GM19351 (cell line): ENCODE measurements around the gene STK32B.

ENCODE experiments used
- ATAC-seq: cut with Tn5 transposase; IDR thresholded peaks from one replicate; pipeline ENCODE4 v1.9.1; 2021; ENCODE audit warnings: mild to moderate bottlenecking, moderate library complexity; ENCODE audit not compliant: unreplicated experiment

STK32B gene

DNA sequence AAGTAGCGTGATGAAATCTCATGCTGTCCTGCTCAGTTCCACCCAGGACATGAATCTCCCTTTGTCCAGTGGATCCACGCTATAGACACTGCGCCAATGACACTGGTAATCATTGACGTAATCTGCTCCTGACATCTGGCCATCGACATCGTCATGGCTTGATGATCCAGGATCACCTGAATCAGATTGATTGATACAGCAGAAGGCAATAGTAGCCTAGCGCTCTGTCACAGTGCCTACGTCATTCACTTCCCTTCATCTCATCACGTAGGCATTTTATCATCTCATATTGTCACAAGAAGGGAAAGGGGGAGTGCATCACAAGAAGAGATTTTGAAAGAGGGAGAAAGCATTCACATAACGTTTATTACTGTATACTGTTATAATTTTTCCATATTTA lies 68.8 kb downstream of the STK32B start:
- no peak for ATAC-seq

DNA sequence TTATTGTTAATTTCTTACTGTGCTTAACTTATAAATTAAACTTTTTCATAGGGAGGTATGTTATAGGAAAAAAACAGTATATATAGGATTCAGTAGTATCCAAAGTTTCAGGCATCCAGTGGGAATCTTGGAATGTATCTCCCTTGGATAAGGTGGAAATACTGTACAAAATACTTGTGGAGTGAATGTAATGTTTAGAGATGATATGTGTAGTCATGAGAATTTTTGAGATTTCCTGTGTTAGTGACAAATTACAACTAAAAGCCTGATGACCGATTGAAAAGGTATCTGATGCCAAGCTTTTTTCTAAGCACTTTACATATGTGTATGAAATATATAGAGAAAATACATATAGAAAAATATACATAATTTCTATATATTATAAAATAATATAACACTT lies 69.2 kb downstream of the STK32B start:
- ATAC-seq: no peak

DNA sequence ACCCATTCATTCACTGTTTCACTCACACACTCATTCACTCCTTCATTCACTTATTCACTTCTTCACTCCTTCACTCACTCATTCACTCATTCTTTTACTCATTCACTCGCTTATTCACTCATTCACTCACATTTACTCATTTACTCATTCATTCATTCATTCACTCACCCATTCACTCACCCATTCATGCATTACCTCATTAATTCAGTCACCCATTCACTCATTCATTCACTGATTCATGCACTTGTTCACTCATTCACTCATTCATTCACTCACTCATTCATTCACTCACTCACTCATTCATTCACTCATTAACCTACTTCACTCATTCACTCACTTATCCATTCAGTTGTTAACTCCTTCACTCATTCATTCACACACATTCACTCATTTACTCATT lies 70.8 kb downstream of the STK32B start:
- no peak for ATAC-seq

DNA sequence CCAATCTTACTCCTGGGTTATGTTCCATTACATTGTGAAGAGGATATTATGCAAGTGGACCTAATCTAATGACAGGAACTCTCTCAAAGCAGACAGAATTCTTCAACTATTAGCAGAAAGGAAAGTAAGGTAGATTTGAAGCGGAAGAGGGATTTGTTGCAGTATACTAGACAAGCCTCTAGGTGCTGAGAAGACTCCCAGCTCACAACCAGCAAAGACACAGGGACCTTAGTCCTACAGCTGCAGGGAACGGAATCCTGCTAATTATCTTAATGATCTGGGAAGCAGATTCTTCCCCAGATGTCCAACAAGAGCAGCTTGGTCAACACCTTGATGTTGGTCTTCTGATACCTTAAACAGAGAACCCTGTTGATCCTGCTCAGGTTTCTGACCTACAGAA lies 73.6 kb downstream of the STK32B start:
- ATAC-seq: no peak

DNA sequence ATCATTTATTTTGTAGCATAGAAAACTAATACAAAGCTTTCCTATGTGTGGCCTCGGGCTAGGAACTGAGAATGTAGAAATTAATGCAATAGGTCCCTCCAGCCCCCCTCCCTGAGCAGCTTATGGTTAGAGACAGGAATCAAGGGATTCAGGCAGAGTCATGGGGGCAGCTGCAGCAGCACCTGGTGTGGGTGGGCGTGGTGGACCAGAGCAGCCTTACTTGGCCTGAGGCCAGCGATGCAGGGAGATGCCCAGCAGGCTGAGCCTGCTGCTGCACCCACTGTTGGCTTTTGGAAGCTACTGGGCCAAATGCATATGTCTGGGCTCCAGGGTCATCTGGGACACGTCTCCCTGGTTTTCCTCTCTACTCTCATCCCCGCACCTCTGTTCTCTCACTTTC lies 74.0 kb downstream of the STK32B start:
- ATAC-seq: no peak

DNA sequence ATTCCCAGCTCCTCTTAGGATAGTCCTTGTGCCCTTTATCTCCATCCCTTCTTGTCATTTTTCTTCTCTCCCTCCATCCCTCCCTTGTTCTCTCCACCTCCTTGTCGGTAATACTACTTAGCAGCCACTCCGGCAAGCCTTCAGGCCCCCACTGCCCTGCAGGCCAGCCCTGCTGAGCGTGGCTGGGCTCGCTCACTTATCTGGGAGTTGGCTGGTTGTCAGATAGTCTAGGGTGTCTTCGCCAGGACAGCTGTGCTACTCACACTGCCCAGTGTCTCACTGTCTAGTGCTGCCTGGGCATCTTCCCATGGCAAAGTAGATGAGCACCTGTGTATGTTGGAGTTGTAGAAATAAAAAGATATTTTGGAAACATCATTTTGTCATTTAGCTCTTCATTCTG lies 75.0 kb downstream of the STK32B start:
- no peak for ATAC-seq

DNA sequence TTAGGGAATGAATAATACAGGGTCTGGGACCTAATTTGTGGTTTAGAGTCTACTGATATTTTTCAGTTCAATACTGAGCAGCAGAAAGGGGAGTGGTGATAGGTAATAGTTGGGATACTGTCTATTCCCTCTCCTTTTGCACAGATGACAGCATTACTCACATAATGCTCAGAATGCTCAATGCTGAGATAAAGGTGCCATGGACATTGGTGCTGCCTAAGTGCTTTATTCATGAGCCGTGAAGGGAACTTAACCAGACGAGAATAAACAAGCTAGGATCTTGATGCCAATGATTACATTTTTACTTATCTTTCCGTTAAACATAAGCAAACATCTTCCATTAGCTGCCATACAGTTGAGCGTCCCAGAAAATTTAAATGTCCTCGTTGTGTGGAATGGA lies 75.6 kb downstream of the STK32B start:
- ATAC-seq: no peak

DNA sequence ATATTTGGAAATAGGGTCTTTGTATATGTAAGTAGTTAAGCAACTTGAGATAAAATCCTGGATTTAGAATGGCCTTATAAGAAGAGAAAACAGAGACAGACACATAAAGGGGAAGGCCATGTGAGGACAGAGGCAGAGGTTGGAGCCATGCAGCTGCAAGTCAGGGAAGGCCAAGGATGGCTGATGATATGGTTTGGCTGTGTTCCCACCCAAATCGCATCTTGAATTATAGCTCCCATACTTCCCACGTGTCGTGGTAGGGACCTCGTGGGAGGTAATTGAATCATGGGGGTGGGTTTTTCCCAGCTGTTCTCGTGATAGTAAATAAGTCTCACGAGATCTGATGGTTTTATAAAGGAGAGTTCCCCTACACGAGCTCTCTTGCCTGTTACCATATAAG lies 76.3 kb downstream of the STK32B start:
- ATAC-seq: no peak

DNA sequence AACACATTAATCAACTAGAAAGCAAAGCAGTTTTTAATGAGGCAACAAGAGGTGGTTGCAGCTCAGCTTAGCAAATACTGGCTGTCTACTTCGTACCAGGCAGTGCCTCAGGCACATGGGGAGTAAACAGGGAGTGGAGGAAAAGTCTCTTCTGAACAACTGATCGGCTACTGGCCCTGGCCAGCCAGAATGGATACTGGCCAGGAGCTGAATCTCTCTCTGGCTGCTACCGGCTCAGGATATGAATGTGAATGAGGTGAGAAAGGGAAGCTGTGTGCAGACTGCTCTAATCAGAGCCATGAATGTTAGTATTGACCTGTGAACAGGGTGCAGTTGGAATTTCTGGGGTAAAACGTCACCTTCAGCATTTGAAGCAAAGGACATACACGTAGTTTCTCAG lies 77.3 kb downstream of the STK32B start:
- ATAC-seq: no peak

DNA sequence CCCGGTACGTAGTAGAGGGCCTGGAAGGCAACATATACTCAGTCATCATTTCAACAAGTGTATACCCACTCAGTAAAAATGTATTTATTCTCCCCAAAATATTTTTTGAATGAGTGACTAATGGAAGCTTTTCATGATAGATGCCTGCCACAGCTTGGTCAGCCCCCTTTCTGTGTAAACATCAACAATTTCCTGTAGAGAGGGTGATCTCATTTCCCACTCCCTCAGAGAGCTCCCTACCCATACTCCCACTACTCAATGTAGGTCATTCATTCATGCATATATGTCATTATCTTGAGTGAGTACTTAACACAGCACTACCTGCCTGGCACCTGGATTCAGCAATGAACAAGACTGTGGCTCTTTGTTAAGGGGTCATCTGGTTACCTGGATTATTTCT lies 81.9 kb downstream of the STK32B start:
- no peak for ATAC-seq

DNA sequence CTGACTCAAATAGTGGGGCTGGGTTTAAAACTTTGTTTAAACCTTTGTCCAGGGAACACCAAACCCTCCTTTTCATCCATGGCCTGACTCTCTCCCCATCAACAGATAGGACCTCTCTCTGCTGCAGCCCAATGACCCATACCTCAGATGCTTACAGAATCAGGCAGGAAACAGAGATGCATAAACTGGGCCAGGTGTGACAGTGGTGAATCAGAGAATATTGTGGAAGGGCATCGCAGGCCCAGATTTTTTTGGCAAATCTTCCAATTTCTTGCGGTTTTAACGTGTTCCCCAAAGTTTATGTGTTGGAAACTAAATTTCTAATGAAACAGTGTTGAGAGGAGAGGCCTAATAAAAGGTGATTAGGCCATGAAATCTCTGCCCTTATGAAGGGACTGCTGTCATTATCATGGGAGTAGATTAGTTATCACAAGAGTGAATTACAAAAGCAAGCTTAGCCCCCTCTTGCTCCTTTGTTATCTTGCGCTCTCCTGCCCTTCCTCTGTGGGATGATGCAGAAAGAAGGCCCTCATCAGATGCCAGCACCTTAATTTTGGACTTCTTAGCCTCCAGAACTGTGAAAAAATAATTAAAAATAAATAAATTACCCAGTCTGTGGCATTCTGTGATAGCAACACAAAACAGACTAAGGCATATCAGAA lies 82.8 kb downstream of the STK32B start:
- ATAC-seq: no peak

DNA sequence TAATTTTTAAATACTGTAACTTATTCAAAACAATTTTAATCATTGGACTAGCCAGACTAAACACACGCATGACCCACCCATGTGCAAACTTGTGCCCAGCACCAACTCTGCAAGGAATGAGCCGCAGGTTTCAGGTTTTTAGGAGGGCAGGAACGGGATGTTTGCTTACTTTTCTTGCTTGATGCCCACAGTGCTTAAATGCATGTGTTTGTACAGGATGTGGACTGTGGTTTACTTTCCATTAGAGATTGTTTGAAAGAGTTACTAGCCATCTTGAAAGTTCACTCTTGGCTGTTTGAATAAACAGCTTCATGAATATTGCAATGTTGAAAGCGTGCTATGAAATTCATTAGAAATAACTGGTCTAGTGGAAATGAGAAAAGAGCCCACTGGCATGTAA lies 83.3 kb downstream of the STK32B start:
- ATAC-seq: no peak

DNA sequence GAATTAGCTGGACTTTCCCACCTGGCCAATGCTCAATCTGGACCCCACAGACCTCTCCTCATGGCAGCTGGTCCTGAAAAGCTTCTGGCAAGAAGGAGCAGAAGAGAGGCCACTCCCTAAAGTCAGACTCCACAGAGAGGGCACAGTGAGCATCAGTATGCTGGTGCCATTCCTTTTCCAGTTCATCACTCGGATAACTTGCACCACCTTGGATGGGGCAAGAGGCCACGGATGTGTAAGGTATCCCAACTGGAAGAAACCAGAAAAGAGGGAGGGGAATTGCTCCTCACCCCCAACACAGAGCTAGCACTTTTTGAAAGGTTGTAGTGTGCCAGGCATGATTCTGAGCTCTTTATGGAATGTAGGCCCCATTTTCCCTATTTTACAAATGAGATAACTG lies 85.9 kb downstream of the STK32B start:
- ATAC-seq: no peak

DNA sequence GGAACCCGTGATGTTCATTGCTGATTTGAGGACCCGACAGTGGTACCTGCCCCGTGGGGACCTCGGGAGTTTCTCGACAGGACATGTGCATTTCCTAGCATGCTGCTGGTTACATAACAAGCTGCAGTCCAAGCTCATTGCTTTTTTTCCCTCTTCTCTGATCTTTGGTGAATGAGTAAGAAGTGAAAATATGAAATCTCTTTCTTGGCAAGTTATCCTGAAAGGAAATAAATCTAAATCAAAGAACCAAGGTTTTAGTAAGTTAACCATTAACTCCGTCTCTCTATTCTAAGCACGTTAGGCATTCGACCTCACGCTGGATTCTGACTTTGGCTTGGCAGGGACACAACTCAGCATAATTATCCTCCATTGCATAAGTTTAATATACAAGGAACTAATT lies 86.6 kb downstream of the STK32B start:
- no peak for ATAC-seq

DNA sequence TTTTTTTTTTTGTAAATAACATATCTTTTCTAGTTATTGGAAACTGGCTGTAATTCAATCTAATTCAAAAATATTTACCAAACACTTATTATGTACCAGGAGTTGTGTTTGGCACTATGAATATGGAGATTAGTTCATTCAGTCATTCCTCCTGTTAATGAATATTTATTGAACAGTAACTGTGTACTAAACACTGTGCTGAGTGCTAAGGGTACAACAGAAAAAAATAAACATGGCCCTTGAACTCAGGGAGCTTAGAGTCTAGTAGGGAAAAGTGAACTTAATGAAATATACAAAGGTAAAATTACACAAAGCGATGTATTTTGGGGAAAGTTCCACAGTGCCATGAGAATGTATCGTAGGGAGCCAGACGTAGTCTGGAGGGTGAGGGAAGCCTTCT lies 87.1 kb downstream of the STK32B start:
- ATAC-seq: no peak

DNA sequence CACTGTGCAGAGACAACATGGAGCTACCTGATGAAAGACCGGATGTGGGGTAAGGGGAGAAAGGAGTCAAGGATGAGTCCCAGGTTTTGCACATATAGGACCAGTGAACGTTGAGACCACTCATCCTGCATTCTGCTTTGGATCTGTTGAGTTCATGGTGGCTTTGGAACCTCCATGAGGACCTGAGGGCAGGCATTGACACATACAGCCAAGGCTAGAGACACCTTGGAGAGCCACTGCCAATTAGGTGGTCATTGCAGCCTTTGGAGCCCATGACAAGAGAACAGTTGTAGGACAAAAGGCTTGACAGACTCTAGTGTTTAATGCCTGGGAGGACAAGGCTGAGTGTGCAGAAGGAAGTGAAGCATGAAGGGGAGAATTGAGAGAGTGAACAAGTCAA lies 87.9 kb downstream of the STK32B start:
- ATAC-seq: no peak

DNA sequence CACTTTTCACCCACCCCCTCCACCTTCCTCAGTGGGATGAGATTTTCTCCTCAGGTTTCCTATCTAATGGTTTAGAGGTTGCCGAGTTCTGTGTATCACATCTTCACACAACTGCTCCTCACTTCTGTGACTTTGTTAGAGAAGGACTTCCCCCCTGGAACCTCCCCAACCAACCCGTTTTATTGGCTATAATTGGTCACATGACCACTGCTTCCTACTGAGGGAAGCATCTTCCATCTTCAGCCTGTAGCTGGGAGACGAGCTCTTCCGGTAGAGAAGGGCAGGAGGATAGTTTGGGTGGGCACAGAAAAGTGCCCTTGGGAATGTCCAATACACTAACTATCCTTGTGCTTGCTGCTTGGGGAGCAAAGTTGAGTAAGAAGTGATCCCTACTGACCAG lies 90.5 kb downstream of the STK32B start:
- ATAC-seq: no peak

DNA sequence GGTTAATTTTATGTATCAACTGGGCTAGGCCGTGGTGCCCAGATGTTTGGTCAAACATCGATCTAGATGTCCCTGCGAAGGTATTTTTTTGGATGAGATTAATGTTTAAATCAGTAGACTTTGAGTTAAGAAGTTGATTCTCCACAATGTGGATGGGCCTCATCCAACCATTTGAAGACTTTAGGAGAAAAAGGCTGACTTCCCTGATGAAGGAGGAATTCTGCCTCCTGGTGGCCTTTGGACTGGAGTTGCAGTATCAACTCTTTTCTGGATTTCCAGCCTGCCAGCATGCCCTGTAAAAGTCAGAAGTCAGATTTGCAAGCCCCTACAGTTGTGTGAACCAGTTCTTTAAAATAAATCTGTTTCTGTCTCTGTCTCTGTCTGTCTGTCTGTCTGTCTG lies 91.4 kb downstream of the STK32B start:
- ATAC-seq: no peak

DNA sequence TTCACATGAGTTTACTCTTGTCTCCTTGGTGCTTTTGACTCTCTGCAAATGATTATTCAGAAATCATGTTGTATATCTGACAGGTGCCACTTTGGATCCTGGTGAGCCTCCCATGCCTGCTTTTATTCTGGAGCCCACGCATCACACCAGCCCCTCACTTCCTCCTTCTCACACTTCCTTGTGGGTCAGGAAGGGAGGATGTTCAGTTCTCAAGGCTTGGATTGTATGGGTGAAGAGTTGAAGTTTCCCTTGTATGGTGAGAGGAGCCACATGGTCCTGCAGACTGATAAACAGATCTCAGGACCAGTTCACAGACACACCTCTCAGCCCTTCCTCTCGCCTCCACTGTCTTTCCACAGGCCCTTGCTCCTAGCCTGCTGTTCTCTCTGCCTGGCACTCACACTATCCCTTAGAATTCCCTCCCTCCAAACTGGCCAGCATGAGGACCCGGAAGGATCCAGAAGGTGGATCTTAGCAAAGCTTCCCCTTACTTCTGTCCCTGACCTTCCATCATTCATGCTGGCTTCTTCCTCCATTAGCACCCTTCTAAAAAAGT lies 92.1 kb downstream of the STK32B start:
- ATAC-seq: no peak

DNA sequence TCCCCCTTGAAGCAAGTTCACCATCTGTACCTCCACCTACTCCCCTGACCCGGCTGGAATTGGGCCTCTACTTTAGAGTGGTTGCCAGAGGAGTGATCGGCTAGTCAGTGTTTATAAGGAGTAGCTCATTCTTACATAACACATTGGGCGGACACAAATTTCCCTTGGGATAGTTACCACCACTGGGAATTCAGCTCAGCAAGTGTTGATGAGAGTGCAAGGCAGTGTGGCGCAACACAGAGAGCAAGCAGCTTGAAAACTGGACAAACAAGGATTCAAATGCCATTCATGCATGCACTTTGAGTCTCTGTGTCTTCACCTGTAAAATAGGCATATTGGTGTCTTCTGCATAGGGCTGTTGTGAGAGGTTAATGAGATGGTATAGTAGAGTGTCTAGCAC lies 92.7 kb downstream of the STK32B start:
- ATAC-seq: no peak

DNA sequence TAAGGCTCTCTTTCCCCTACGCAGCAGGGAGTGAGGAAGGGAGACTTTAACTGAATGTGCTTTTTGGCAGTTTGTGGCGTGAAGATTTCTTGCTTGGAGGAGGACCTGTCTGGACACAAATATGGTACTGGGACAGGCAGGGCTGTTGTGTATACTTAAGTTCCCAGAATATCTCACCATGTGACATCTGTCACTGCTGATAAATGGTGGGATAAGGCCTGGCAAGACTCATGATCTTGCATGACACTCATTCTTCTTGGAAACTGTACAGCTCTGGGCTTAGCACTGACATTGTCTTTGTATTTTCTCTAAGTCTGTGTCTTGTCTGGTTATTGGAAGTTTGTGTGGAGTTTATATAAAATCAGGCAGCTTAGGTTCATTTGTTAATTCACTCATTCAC lies 93.1 kb downstream of the STK32B start:
- ATAC-seq: no peak

DNA sequence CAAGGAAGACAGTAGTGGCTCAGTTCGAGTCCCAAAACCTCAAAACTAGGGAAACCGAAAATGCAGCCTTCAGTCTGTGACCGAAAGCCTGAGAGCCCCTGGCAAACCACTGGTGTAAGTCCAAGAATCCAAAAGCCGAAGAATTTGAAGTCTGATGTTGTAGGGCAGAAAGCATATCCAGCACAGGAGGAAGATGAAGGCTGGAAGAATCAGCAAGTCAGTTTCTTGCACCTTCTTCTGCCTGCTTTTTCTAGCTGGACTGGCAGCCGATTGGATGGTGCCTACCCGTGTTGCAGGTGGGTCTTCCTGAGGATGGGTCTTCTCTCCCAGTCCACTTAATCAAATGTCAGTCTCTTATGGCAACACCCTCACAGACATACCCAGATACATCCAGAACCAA lies 95.0 kb downstream of the STK32B start:
- no peak for ATAC-seq

DNA sequence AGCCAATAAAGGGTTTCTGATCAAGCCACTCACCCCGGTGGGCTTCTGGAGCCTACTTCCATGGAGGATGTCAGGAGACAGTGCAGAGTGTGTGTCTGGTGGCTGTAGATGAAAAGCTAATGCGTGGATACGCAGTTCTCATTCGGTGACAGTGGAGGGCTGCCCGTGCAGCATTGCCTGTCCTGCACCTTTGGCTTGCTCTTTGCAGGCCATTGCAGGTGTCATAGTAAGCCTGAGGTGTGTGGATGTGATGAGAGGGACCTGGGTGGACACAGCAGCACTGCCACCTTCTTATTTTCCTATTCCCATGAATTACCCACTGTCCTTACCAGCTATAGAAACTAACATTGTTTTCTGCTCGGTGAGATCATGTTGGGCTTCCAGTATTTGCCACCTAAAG lies 101.2 kb downstream of the STK32B start:
- no peak for ATAC-seq
